SK-N-SH (cell line): ENCODE results near the gene ARHGAP20. TPM values are rescaled to one million over a fixed set of nuclear protein-coding genes. Genes with fewer than 3 reads are reported as not detected.

Experiments used
- CTCF ChIA-PET: fragments of 300-600, 350-600 bp; formaldehyde crosslinking; extraction: SDS; loops from one replicate; lab custom pipeline; 2021; lab: Yijun Ruan, JAX
- POLR2A ChIA-PET: fragments of 350-600 bp; sonication (Branson Sonifier 250); formaldehyde crosslinking; extraction: SDS; loops from one replicate; lab custom pipeline; 2020; ENCODE audit warnings: antibody characterized with exemption, inconsistent platforms; lab: Yijun Ruan, JAX
- DNase-seq: peaks from one replicate; pipeline ENCODE4 v3.0.0; 2012
- H2AFZ ChIP-seq: fragments of 200-600 bp; sonication (generic); 2 replicates; pipeline ENCODE4 v1.8.1; 2016; ENCODE audit warnings: antibody characterized with exemption, mild to moderate bottlenecking, low read depth
- H3F3A ChIP-seq: fragments of 200-600 bp; sonication (generic); replicated peaks from 2 replicates; pipeline ENCODE3; 2016; ENCODE audit warnings: antibody characterized with exemption, mild to moderate bottlenecking; ENCODE audit not compliant: insufficient read depth
- H3K27ac ChIP-seq, 2 experiments: fragments of 200-500 bp in 1 of 2; fragments of 200-600 bp in 1 of 2; sonication (Bioruptor generic) in 1 of 2; sonication (generic), shearing (Covaris generic) in 1 of 2; 2 replicates each; pipeline versions ENCODE4 v1.5.1 to v1.6.1; 2014 to 2016; ENCODE audit warnings: low read depth in 2 of 2, inconsistent platforms in 1 of 2, low read length in 1 of 2, mild to moderate bottlenecking in 1 of 2, mixed read lengths in 1 of 2
- H3K27me3 ChIP-seq: fragments of 200-600 bp; sonication (generic), shearing (Covaris generic); 2 replicates; pipeline ENCODE4 v1.6.1; 2016; ENCODE audit warnings: mixed run types; ENCODE audit not compliant: insufficient read depth
- H3K36me3 ChIP-seq, 2 experiments: fragments of 200-500 bp in 1 of 2; fragments of 200-600 bp in 1 of 2; sonication (Bioruptor generic) in 1 of 2; sonication (generic) in 1 of 2; replicated peaks in 1 of 2; 2 replicates each; pipeline versions ENCODE3 to v1.5.1; 2014 to 2016; ENCODE audit warnings: low read length in 1 of 2, mild to moderate bottlenecking in 1 of 2; ENCODE audit not compliant: insufficient read depth in 2 of 2, control insufficient read depth in 1 of 2
- H3K4me1 ChIP-seq, 2 experiments: fragments of 200-500 bp in 1 of 2; fragments of 200-600 bp in 1 of 2; sonication (Bioruptor generic) in 1 of 2; sonication (generic), shearing (Covaris generic) in 1 of 2; 2 replicates each; pipeline versions ENCODE4 v1.5.1 to v1.6.1; 2014 to 2016; ENCODE audit warnings: low read depth in 1 of 2, low read length in 1 of 2, mixed run types in 1 of 2; ENCODE audit not compliant: insufficient read depth in 2 of 2, control insufficient read depth in 1 of 2
- H3K4me2 ChIP-seq: fragments of 200-600 bp; sonication (generic), shearing (Covaris generic); 2 replicates; pipeline ENCODE4 v1.6.1; 2017; ENCODE audit warnings: mixed run types
- H3K4me3 ChIP-seq, 2 experiments: fragments of 200-500 bp in 1 of 2; fragments of 200-600 bp in 1 of 2; sonication (Bioruptor generic) in 1 of 2; sonication (generic), shearing (Covaris generic) in 1 of 2; 2 replicates each; pipeline versions ENCODE4 v1.5.1 to v1.8.1; 2014 to 2016; ENCODE audit warnings: low read depth in 2 of 2, inconsistent platforms in 1 of 2, low read length in 1 of 2, mild to moderate bottlenecking in 1 of 2, mixed read lengths in 1 of 2, moderate library complexity in 1 of 2
- H3K79me2 ChIP-seq: fragments of 200-600 bp; sonication (generic); 2 replicates; pipeline ENCODE4 v1.8.1; 2017; ENCODE audit warnings: mild to moderate bottlenecking; ENCODE audit not compliant: insufficient read depth
- H3K9ac ChIP-seq: fragments of 200-600 bp; sonication (generic); 2 replicates; pipeline ENCODE4 v1.6.1; 2017; ENCODE audit warnings: mixed run types
- H3K9me2 ChIP-seq: fragments of 200-600 bp; sonication (generic); 2 replicates; pipeline ENCODE4 v1.6.1; 2017; ENCODE audit warnings: mixed run types
- H3K9me3 ChIP-seq: fragments of 200-600 bp; sonication (generic); 2 replicates; pipeline ENCODE4 v1.6.1; 2017; ENCODE audit warnings: mixed run types, mild to moderate bottlenecking, moderate library complexity
- H4K20me1 ChIP-seq: fragments of 200-600 bp; sonication (generic); 2 replicates; pipeline ENCODE4 v1.6.1; 2017; ENCODE audit warnings: mild to moderate bottlenecking, mixed run types; ENCODE audit not compliant: insufficient read depth
- CHD2 ChIP-seq: fragments of 150-350 bp; IDR thresholded peaks from 2 replicates; pipeline ENCODE4 v1.6.1; 2018; ENCODE audit warnings: low read length; ENCODE audit not compliant: partially characterized antibody
- CTCF ChIP-seq: fragments of 200-600 bp; sonication (generic); IDR thresholded peaks from 2 replicates; pipeline ENCODE4 v1.6.1; 2017; ENCODE audit warnings: antibody characterized with exemption, mild to moderate bottlenecking, moderate library complexity
- ELF1 ChIP-seq: IDR thresholded peaks from 2 replicates; pipeline ENCODE4 v1.4.0; 2012
- EP300 ChIP-seq, 2 experiments: IDR thresholded peaks; 2 replicates each; pipeline versions ENCODE4 v1.4.0 to v1.6.1; 2012; ENCODE audit warnings: borderline replicate concordance in 1 of 2, low read depth in 1 of 2, low read length in 1 of 2
- EZH2phosphoT487 ChIP-seq: fragments of 200-600 bp; sonication (generic); IDR thresholded peaks from 2 replicates; pipeline ENCODE4 v1.6.1; 2017; ENCODE audit warnings: low read depth, mixed run types, mild to moderate bottlenecking, antibody characterized with exemption, moderate library complexity, borderline replicate concordance
- FOSL2 ChIP-seq: IDR thresholded peaks from 2 replicates; pipeline ENCODE4 v1.4.0; 2012; ENCODE audit warnings: low read depth, mild to moderate bottlenecking, moderate library complexity, borderline replicate concordance
- FOXJ3 ChIP-seq: sonication (generic); formaldehyde crosslinking; IDR thresholded peaks from 2 replicates; pipeline ENCODE4 v1.5.1; 2020; ENCODE audit warnings: mild to moderate bottlenecking, missing genetic modification reagents
- GABPA ChIP-seq: IDR thresholded peaks from 2 replicates; pipeline ENCODE4 v1.4.0; 2012; ENCODE audit warnings: low read depth, mild to moderate bottlenecking
- GATA2 ChIP-seq: sonication (generic); formaldehyde crosslinking; IDR thresholded peaks from 2 replicates; pipeline ENCODE4 v1.5.0; 2020; ENCODE audit warnings: mild to moderate bottlenecking, missing genetic modification reagents
- MAX ChIP-seq: IDR thresholded peaks from 2 replicates; pipeline ENCODE4 v1.4.0; 2012; ENCODE audit warnings: low read depth
- MXI1 ChIP-seq: IDR thresholded peaks from 2 replicates; pipeline ENCODE4 v1.6.1; 2012; ENCODE audit warnings: mild to moderate bottlenecking, low read depth, low read length, improper control_type of control experiment
- NFIC ChIP-seq: IDR thresholded peaks from 2 replicates; pipeline ENCODE4 v1.4.0; 2012; ENCODE audit warnings: borderline replicate concordance
- POLR2AphosphoS5 ChIP-seq: IDR thresholded peaks from 2 replicates; pipeline ENCODE4 v1.6.1; 2012; ENCODE audit warnings: low read depth, low read length
- RAD21 ChIP-seq: IDR thresholded peaks from 2 replicates; pipeline ENCODE4 v1.6.1; 2012; ENCODE audit warnings: mild to moderate bottlenecking, low read length
- SIN3A ChIP-seq: IDR thresholded peaks from 2 replicates; pipeline ENCODE4 v1.6.1; 2012; ENCODE audit warnings: low read depth, mild to moderate bottlenecking, low read length, moderate library complexity, borderline replicate concordance
- SMC3 ChIP-seq: IDR thresholded peaks from 2 replicates; pipeline ENCODE4 v1.6.1; 2012; ENCODE audit warnings: low read depth, low read length, improper control_type of control experiment
- TCF12 ChIP-seq: IDR thresholded peaks from 2 replicates; pipeline ENCODE4 v1.4.0; 2012
- USF1 ChIP-seq: IDR thresholded peaks from 2 replicates; pipeline ENCODE4 v1.4.0; 2012; ENCODE audit warnings: low read depth, borderline replicate concordance
- USF2 ChIP-seq: fragments of 150-350 bp; IDR thresholded peaks from 2 replicates; pipeline ENCODE4 v1.6.1; 2017; ENCODE audit warnings: antibody characterized with exemption, low read length, low read depth, borderline replicate concordance
- YY1 ChIP-seq: IDR thresholded peaks from 2 replicates; pipeline ENCODE4 v1.4.0; 2012; ENCODE audit warnings: low read depth, mild to moderate bottlenecking
- WGBS: methylation state at CpG from one replicate; pipeline ENCODE4 v1.1.6; 2017; ENCODE audit warnings: low lambda C conversion rate; 5-methylcytosine and 5-hydroxymethylcytosine counted together
- polyA plus RNA-seq, 3 experiments: library from polyadenylated mRNA; depleted of rRNA; stranded (reverse); fragments of >200 nt; gene quantifications; 2 replicates each; pipeline ENCODE4 v1.2.3, GENCODE V29; 2012

Gene ARHGAP20
- polyA plus RNA-seq, 1 of the 3 experiments (the other 2 are of a cell fraction) = 0.76 TPM

GRCh38 chr11:110730773-110731172 is 18.5 kb upstream of the ARHGAP20 start:
- WGBS = 61% methylated on average over 1 of the region's 1 CpG
- Histone ChIP-seq H4K20me1 (no peaks in the 10 kb centered on the region), H3K9ac (no peak overlapping the region), H3K4me1 (peaks cover 0 to 5% of the 10 kb centered on the region in 2 experiments; a peak in 2 of 4 replicates), H3F3A (no peaks in the 10 kb centered on the region), H3K27me3 (no peaks in the 10 kb centered on the region), H3K79me2 (no peaks in the 10 kb centered on the region), H3K4me2 (no peak overlapping the region), H3K9me2 (no peaks in the 10 kb centered on the region), H3K36me3 (no peaks in the 10 kb centered on the region)
- DNase-seq = no peak
- ChIA-PET CTCF (interaction anchor here (1.2 kb wide), 1 partner anchor 499 kb away, joined by 3 read pairs; no protein-coding TSS in a partner anchor), POLR2A (no interaction called here)
- TF ChIP-seq TCF12 (no peak), CTCF (no peak), FOXJ3 (CRISPR knock-in tag) (no peak), USF2 (no peak), SMC3 (no peak), POLR2AphosphoS5 (no peak), MAX (no peak), USF1 (no peak), CHD2 (no peak), EZH2phosphoT487 (no peak), RAD21 (no peak), GABPA (no peak), SIN3A (no peak)
- TF ChIP-seq, all 33 proteins: peak for 0
- H3K27ac ChIP-seq = no peak overlapping the region
- no peak overlapping the region for H3K4me3 ChIP-seq
- H2AFZ ChIP-seq = no peak overlapping the region
- H3K9me3 ChIP-seq = no peaks in the 10 kb centered on the region

- ChIA-PET POLR2A (no interaction called here), CTCF (no interaction called here)
- Histone ChIP-seq H3F3A (no peaks in the 10 kb centered on the region), H3K27me3 (no peaks in the 10 kb centered on the region), H3K79me2 (no peaks in the 10 kb centered on the region), H3K4me3 (no peak overlapping the region), H3K9me2 (no peaks in the 10 kb centered on the region), H3K27ac (no peak overlapping the region), H3K9me3 (no peaks in the 10 kb centered on the region), H3K9ac (no peak overlapping the region), H3K4me2 (no peak overlapping the region), H3K36me3 (no peaks in the 10 kb centered on the region), H2AFZ (no peak overlapping the region), H3K4me1 (no peaks in the 10 kb centered on the region), H4K20me1 (no peaks in the 10 kb centered on the region)
- TF ChIP-seq YY1 = no peak
- TF ChIP-seq ELF1 = no peak
- TF ChIP-seq GABPA = no peak
- no peak for TF ChIP-seq USF1
- no peak for TF ChIP-seq SIN3A
- no peak for TF ChIP-seq EP300 (IDR thresholded peaks at IDR 0.05; ENCODE audit: borderline replicate concordance in 1 of 2, low read depth in 1 of 2, low read length in 1 of 2)
- TF ChIP-seq GATA2 (CRISPR knock-in tag) = no peak
- TF ChIP-seq MAX = no peak
- no peak for TF ChIP-seq FOSL2
- TF ChIP-seq SMC3 = no peak
- TF ChIP-seq RAD21 = no peak
- no peak for TF ChIP-seq MXI1
- no peak for TF ChIP-seq NFIC
- DNase-seq = no peak
- 71% methylated on average over 3 of the region's 3 CpGs for WGBS
Measured at GRCh38 chr11:110728883-110729282, 16.6 kb upstream of the ARHGAP20 start.
